Osteocyte (in vitro differentiated cells): ENCODE results near the gene CEP95. TPM values are rescaled to one million over a fixed set of nuclear protein-coding genes. Genes with fewer than 3 reads are reported as not detected.
"Not testable (repeated sequence)": the region's sequence is repeated elsewhere in the genome, so short reads cannot be mapped to it uniquely, and the experiment has no call there.

Source experiments
- DNase-seq: peaks from one replicate; pipeline ENCODE4 v3.0.0; 2021; ENCODE audit warnings: mixed read lengths; ENCODE audit not compliant: unreplicated experiment; ENCODE audit errors: extremely low spot score
- H3K27ac Mint-ChIP-seq: one replicate; pipeline ENCODE4 v1.8.0; 2021; ENCODE audit warnings: mild to moderate bottlenecking, mixed read lengths; ENCODE audit not compliant: unreplicated experiment
- H3K27me3 Mint-ChIP-seq: one replicate; pipeline ENCODE4 v1.8.0; 2021; ENCODE audit warnings: mixed read lengths; ENCODE audit not compliant: unreplicated experiment
- H3K36me3 Mint-ChIP-seq: one replicate; pipeline ENCODE4 v1.8.0; 2021; ENCODE audit warnings: mixed read lengths; ENCODE audit not compliant: unreplicated experiment
- H3K4me1 Mint-ChIP-seq: one replicate; pipeline ENCODE4 v1.8.0; 2021; ENCODE audit warnings: mixed read lengths; ENCODE audit not compliant: unreplicated experiment
- H3K4me3 Mint-ChIP-seq: one replicate; pipeline ENCODE4 v1.8.0; 2021; ENCODE audit warnings: mild to moderate bottlenecking, moderate library complexity, mixed read lengths; ENCODE audit not compliant: unreplicated experiment
- H3K9me3 Mint-ChIP-seq: one replicate; pipeline ENCODE4 v1.8.0; 2021; ENCODE audit warnings: mixed read lengths; ENCODE audit not compliant: unreplicated experiment
- total RNA-seq: library from RNA; stranded (reverse); gene quantifications from 2 replicates; pipeline ENCODE4 v1.2.1, GENCODE V29; 2021
- TF ChIP-seq, protein P1 (sequence below): fragments of 200-600 bp; sonication (generic); IDR thresholded peaks from 2 replicates; pipeline ENCODE4 v1.5.0; 2021; ENCODE audit warnings: antibody characterized with exemption, mild to moderate bottlenecking, moderate library complexity

The CEP95 gene
- total RNA-seq, 1 donor from 2014 or later: 47.8 TPM

DNA sequence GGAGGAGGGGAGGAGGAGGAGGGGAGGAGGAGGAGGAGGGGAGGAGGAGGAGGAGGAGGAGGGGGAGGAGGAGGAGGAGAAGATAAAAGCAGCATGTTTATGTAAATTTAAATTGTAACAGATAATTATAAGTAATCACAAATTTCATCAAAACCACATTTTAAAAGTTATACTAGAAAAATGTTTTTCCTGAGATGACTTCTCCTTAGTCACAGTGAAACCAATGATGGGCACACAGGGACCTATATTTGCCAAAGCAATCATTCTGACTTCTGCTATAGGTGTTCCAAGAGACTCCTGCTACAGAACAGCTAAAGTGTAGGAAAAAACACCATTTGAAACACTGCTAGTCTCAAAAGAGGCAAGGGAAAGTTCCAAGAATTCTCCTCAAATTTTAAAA lies 66.4 kb downstream of the CEP95 start:
- no peaks in the 10 kb centered on the region for H3K27me3 Mint-ChIP-seq
- peaks cover 17% of the 10 kb centered on the region for H3K4me1 Mint-ChIP-seq
- H3K36me3 Mint-ChIP-seq: peaks cover 17% of the 10 kb centered on the region
- TF ChIP-seq, protein P1, sequence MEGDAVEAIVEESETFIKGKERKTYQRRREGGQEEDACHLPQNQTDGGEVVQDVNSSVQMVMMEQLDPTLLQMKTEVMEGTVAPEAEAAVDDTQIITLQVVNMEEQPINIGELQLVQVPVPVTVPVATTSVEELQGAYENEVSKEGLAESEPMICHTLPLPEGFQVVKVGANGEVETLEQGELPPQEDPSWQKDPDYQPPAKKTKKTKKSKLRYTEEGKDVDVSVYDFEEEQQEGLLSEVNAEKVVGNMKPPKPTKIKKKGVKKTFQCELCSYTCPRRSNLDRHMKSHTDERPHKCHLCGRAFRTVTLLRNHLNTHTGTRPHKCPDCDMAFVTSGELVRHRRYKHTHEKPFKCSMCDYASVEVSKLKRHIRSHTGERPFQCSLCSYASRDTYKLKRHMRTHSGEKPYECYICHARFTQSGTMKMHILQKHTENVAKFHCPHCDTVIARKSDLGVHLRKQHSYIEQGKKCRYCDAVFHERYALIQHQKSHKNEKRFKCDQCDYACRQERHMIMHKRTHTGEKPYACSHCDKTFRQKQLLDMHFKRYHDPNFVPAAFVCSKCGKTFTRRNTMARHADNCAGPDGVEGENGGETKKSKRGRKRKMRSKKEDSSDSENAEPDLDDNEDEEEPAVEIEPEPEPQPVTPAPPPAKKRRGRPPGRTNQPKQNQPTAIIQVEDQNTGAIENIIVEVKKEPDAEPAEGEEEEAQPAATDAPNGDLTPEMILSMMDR: no peak
- no peak overlapping the region for H3K4me3 Mint-ChIP-seq
- no peaks in the 10 kb centered on the region for H3K9me3 Mint-ChIP-seq
- H3K27ac Mint-ChIP-seq: peak overlapping the region; percentile 27
- no peak for DNase-seq

- H3K27ac Mint-ChIP-seq: no peak overlapping the region
- peaks cover 20% of the 10 kb centered on the region for H3K36me3 Mint-ChIP-seq
- peaks cover 18% of the 10 kb centered on the region for H3K4me1 Mint-ChIP-seq
- no peaks in the 10 kb centered on the region for H3K27me3 Mint-ChIP-seq
- H3K9me3 Mint-ChIP-seq: no peaks in the 10 kb centered on the region
- H3K4me3 Mint-ChIP-seq: no peak overlapping the region
- no peak for DNase-seq
- TF ChIP-seq, protein P1: no peak
Observed at GRCh38 chr17:64574646-64575045, 67.9 kb downstream of the CEP95 start.

DNA sequence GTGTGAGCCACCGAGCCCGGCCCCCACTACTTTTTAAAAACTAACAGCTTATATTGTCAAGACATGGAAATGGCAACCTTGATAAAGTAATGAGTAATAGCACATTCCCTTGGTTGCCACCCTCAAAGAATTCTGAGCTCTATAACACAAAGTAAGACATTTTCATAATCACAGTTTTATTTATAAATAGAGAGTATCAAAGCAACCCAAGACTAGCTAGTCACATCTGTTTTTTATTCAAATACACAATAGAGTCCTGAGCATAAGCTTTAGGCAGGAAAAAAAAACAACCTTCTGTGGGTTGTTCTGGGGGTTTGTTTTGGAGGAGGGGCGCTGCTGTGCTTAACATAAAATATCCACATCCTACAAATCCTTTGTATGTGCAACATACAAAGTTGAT lies 68.7 kb downstream of the CEP95 start:
- H3K27me3 Mint-ChIP-seq: no peaks in the 10 kb centered on the region
- H3K27ac Mint-ChIP-seq: peak overlapping the region; percentile 65
- TF ChIP-seq, protein P1: no peak
- H3K9me3 Mint-ChIP-seq: no peaks in the 10 kb centered on the region
- DNase-seq: no peak
- no peak overlapping the region for H3K4me3 Mint-ChIP-seq
- H3K36me3 Mint-ChIP-seq: peaks cover 24% of the 10 kb centered on the region
- peaks cover 18% of the 10 kb centered on the region for H3K4me1 Mint-ChIP-seq

GRCh38 chr17:64577025-64577424 lies 70.2 kb downstream of the CEP95 start:
- H3K27me3 Mint-ChIP-seq, H3K27ac Mint-ChIP-seq, H3K9me3 Mint-ChIP-seq, DNase-seq, H3K4me3 Mint-ChIP-seq: not testable (repeated sequence)
- Mint-ChIP-seq H3K36me3 (peaks cover 30% of the 10 kb centered on the region), H3K4me1 (peaks cover 13% of the 10 kb centered on the region)

- H3K27ac Mint-ChIP-seq: no peak overlapping the region
- H3K36me3 Mint-ChIP-seq: peaks cover 35% of the 10 kb centered on the region
Observed at GRCh38 chr17:64579917-64580316, 73.1 kb downstream of the CEP95 start.

More at GRCh38 chr17:64579917-64580316, 73.1 kb downstream of the CEP95 start:
- no peak for DNase-seq
- Mint-ChIP-seq H3K9me3 (no peaks in the 10 kb centered on the region), H3K4me3 (no peak overlapping the region), H3K4me1 (peaks cover 5% of the 10 kb centered on the region), H3K27me3 (no peaks in the 10 kb centered on the region)
- TF ChIP-seq, protein P1: no peak
